Cardiac fibroblast (primary cell): ENCODE results near the gene ENAH.

Experiments
- DNase-seq, 2 donors: peaks; one replicate each; pipeline versions ENCODE4 v3.0.0 to v3.0.0-alpha.2; 2010; ENCODE audit warnings: low read depth in 2 of 2
- H3K4me3 ChIP-seq, 2 donors: replicated peaks in 1 of 2; 1 replicate in 1 of 2; 2 replicates in 1 of 2; pipeline ENCODE4 v1.5.1; 2011; ENCODE audit warnings: low read depth in 2 of 2, low read length in 2 of 2, mild to moderate bottlenecking in 2 of 2, moderate library complexity in 1 of 2
- TF ChIP-seq, protein P1 (sequence below): IDR thresholded peaks from one replicate; pipeline ENCODE4 v1.5.1; 2011; ENCODE audit warnings: low read depth, mild to moderate bottlenecking, low read length, inconsistent platforms

The ENAH gene

GRCh38 chr1:225471453-225472301 lies 181.2 kb downstream of the ENAH start:
- DNase-seq: no peak
- H3K4me3 ChIP-seq: no peak overlapping the region
- TF ChIP-seq, protein P1, sequence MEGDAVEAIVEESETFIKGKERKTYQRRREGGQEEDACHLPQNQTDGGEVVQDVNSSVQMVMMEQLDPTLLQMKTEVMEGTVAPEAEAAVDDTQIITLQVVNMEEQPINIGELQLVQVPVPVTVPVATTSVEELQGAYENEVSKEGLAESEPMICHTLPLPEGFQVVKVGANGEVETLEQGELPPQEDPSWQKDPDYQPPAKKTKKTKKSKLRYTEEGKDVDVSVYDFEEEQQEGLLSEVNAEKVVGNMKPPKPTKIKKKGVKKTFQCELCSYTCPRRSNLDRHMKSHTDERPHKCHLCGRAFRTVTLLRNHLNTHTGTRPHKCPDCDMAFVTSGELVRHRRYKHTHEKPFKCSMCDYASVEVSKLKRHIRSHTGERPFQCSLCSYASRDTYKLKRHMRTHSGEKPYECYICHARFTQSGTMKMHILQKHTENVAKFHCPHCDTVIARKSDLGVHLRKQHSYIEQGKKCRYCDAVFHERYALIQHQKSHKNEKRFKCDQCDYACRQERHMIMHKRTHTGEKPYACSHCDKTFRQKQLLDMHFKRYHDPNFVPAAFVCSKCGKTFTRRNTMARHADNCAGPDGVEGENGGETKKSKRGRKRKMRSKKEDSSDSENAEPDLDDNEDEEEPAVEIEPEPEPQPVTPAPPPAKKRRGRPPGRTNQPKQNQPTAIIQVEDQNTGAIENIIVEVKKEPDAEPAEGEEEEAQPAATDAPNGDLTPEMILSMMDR: no peak

- DNase-seq: no peak
- H3K4me3 ChIP-seq: no peak overlapping the region
- TF ChIP-seq, protein P1: no peak
Measured at GRCh38 chr1:225471109-225471452, 181.8 kb downstream of the ENAH start.

GRCh38 chr1:225470211-225471108 lies 182.5 kb downstream of the ENAH start:
- no peak for DNase-seq
- H3K4me3 ChIP-seq: no peak overlapping the region
- TF ChIP-seq, protein P1: no peak

- no peak overlapping the region for H3K4me3 ChIP-seq
- DNase-seq: no peak
- TF ChIP-seq, protein P1: no peak
Measured at GRCh38 chr1:225469051-225469450, 183.9 kb downstream of the ENAH start.

GRCh38 chr1:225468270-225469020 lies 184.5 kb downstream of the ENAH start:
- DNase-seq: no peak
- TF ChIP-seq, protein P1: no peak
- H3K4me3 ChIP-seq: no peak overlapping the region

- TF ChIP-seq, protein P1: no peak
- no peak overlapping the region for H3K4me3 ChIP-seq
- DNase-seq: peak; percentile 39 to 56
Measured at GRCh38 chr1:225467193-225468020, 185.5 kb downstream of the ENAH start.
